Stimulated activated CD4-positive, alpha-beta T cell treated with anti-CD3 and anti-CD28 coated beads, Interleukin-2, amount 100 ng/mL, for 4 hours (primary cell): ENCODE data around the gene MINDY3.

Experiments
- DNase-seq: peaks from one replicate; pipeline ENCODE4 v3.0.0-alpha.2; 2020; ENCODE audit warnings: low read depth

The MINDY3 gene

DNA sequence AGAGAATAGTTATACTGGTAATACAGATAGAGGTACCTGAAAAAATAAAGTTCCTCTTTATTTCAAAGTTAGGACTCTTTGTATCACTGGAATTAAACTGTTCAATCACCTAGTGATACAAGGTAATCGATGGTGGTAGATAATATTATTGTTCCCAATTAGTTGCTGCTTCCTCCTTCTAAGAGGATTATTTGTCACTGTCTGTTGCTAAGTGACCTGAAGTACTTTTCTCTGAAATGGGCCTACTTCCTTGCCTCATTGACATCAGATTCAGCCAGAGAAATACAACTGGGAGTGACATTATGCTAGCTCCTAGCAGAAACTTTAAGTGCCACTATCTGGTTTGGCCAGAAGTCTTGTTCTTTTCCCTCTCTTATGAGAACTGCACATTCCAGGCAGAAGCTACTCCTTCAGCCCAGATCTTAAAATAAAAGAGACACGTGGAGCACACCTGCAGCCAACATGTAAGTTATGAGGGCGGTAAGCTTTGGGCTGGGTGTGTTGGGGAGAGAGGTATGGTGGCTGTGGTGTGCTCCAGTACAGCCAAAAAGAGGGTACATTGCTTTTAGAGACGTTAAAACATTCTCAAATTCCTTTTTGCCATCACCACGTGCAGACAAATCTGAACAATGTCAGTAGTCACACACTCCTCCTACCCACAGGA, 54.8 kb downstream of the MINDY3 start:
- DNase-seq: no peak

DNA sequence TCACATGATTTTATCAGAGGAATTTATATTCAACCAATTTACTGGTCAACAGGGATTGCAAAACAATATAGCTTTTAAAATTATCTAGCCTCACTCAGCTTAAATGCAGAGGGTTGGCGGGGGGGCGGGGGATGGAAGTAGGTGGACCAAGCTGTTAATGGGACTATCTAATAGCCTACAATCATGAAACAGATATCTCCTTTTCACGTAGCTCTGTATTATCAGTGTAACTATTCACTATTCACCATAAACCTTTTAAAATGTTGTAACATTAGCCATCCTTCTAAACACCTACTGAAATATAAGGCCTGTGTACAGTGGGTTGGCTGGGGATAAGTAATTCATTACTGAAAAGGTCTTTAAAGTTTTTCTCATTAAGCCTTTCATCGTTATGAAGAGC, 56.2 kb downstream of the MINDY3 start:
- no peak for DNase-seq

DNA sequence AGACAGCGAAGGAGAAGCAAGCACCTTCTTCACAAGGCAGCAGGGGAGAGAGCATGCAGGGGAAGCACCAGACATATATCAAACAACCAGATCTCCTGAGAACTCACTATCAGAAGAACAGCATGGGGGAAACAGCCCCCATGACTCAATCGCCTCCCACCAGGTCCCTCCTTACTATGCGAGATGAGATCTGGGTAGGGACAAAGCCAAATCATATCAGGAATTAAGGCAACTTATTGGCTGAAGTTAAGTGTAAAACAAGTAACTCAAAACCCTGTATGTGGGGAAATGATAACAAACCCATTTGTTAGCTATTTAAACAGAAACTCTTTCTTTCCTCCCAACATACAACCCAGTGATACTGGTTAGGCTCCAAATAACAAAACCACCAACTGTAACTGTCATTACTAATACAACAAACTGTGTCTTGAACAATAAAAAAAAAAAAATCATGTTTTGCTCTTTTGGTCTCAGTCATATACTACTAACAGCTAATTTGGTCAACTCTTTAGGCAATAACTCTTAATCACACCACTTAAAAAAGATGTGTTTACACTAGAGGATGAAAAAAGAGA, 57.8 kb downstream of the MINDY3 start:
- DNase-seq: no peak

DNA sequence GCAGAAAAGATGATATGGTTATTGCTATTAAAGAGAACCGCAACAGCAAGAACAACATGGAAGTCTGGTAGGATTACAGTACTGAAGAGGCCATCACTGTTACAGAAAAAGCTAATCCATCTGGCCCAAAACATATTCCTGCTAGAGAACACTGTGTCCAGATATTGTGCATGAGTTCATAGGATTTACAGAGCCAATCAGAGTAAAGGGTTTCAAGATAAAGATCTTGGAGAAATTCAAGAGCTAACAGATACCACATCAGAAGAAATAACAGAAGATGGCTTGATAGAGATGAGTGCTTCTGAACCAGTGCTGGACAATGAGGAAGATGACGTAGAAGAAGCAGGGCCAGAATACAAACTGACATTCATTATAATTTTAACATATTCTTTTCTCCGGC, 58.7 kb downstream of the MINDY3 start:
- DNase-seq: no peak

DNA sequence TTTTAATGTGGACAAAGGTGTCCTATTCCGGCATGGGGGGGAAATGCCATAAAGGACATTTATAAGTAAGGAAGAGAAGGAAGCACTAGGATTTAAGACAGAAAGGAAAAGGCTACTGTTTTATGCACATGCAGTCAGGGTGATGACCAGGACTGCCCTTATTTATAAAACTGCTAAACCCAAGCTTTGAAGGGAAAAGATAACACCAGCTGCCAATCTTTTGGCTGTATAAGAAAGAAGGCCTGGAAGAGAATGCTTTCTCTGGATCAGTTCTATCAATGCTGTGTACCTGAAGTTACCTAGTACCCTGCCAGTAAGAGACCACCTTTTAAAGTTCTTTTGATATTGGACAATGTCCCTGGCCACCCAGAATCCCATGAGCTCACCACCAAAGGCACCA, 59.2 kb downstream of the MINDY3 start:
- no peak for DNase-seq

DNA sequence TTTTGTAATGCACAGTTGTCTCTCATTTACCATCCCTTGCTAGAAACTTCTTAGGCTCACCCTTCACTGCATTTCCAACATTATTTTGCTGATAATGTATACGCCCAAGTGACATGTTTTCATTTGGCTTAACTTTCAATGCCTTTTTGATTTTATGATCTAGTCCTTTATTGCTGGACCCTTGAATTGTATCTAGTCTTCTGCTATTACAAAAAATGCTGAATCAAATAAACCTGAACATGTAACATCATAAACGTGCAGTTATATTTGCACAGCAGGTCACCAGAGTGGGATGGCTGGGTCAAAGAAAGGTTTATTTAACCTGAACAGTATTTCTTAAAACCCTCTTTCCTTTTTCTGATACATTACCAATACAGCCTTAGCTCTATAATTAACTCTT, 63.0 kb downstream of the MINDY3 start:
- no peak for DNase-seq

DNA sequence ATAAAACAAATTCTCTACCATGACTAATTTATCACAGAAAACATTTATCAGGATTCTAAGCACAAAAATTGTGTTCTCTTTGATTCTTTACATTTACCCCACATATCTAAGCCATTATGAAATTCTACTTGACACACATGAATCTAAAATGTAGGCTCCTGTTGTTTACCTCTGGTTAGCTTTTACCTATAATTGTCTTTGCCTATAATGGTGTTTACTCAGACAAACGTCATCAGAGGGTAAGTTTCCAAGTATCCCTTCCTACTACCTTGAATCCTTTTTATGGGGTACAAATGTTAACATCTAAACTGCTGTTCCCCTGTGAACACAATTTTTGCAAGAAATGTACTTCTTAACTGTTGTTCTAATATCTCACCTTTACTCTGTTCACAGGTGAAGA, 63.5 kb downstream of the MINDY3 start:
- no peak for DNase-seq

DNA sequence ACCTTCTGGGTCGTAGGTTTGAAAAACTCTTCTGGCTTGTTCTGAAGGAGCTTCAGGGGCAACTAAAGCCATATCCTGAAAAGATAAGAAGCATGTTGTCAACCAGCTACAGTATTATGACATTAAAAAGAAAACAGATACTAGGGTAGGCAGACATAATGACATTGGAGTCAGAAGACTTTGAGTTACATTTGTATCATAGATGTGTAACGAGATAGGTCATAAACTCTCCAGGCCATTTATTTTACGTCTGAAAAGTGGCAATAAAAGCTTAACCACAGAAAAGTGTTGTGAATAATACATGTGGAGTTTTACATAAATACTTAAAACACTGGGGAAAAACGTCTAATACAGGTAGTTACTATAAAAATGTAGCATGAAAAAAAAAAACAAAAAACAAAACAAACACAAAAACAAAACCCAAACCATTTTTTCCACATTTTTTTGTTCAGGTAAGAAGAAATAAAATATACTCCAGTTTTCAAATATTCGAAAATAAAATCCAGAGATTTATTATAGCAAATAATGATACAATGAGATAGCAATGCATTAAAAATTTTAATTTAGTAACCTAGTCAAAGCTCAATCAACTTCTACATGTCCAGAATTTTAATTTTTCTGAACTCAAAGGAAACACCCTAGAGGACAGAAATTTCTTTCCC, 64.1 kb downstream of the MINDY3 start:
- no peak for DNase-seq

DNA sequence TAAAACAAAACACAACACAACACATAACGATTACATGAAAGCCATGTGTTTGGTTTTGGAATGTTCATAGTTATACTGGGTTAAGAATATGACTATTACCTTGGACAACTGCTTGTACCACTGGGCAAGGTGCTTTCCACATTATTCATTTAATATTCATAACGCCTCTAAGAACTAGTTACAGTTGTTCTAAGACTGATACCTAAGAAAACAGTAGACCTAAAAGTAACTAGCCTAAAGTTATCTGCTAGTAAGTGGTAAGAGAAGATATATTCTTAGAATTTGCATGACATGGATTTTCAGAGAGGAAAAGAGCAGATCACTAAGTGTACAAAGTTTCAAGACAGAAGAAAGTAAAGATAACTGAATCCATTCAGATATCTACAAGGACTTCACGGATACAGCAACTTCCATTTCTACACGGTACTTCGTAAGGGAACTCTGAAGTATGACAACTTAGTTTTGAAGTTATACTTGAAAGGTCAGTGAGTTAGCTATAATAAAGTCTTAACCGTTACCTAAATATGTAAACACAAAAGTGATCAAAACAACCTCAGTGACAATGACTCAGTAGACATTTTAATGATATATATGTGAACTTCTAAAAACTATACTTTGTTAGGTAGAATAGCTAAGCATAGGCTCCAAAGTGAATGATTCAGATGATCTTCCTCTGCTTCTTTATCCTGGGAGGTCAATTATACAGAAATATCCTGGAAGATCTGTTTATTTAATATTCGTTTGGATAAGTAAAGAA, 65.1 kb downstream of the MINDY3 start:
- no peak for DNase-seq

DNA sequence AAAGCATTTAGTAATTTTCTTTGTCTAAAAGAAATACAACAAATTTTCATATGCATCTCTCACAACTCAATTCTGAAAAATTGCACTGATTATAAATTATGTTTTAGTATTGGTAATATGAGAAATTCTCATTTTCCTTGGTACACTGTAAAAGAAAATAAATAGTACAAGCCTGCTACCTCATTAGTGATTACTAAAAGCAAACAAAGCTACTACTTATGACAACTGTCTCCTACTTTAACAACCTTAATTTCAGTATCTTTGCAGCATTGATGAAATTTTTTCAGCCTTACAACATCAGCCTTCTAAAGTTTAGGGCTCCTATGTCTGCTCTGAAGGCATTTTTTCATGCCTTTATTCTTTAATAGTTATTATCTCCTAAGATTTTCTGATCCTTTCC, 65.7 kb downstream of the MINDY3 start:
- no peak for DNase-seq

DNA sequence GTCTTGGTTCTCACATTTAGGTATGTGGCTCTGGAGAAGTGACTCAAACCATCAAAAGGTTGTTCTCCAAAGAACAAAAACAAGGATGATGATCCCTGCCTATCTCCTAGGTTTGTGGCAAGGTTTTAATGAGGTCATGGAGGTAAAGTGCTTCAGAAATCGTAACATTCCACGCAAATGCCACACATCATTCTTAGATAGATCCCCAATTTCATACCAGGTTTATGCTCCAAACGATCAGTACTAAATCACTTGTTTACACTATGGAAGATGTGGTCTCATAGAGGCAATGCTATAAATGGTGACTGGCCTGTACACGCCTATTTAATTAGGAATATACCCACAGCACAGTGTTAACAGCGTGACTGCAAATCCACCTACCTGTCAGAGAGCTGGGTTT, 66.6 kb downstream of the MINDY3 start:
- DNase-seq: no peak

DNA sequence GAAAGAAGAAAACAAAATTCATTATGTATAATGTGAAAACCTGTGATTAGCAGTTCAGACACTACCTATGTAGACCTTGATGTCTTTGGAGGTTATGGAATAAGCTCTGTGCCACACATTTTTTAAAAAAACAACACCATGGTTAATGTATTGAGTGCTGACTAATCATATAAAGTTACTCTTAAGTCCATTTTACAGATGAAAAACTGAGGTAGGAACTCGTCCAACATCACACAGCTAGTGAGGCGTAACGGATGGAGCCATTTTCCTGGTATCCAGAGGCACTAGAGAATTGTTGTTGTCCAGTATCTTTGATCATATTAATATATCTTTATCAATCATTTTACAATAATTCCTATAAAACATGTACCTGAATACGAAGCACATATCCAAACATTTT, 67.5 kb downstream of the MINDY3 start:
- no peak for DNase-seq

DNA sequence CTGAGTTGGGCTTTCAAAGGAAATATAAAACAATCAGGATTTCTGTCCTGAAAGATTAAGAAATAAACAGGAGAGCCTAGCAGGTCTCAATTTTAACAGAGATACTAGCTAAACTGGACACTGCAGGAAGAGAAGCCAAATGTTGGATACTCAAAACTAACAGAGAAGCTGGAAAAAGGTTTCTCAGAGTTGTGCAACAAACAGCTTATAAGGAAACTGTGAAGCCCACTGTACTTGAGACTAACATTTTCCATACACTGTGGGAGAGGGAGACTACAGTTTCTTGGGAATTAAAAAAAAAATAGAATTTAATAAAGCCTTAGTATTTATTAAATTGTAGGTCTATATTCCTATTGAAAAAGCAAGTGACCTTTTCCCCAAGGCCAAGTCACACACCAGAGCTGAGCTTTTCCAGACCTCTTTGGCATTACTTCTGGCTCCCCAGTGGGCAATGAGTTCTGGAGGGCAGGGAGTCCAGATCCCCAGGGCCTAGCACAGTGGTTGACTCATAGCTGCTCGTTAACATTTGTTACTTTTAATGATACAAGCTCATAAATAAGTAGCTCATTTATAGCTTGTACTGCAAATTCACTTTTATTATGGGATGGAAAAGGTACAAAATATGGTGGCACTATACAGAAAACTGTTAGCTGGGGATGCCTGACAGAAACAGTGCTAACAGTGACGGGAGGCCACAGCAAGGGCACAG, 68.3 kb downstream of the MINDY3 start:
- no peak for DNase-seq

DNA sequence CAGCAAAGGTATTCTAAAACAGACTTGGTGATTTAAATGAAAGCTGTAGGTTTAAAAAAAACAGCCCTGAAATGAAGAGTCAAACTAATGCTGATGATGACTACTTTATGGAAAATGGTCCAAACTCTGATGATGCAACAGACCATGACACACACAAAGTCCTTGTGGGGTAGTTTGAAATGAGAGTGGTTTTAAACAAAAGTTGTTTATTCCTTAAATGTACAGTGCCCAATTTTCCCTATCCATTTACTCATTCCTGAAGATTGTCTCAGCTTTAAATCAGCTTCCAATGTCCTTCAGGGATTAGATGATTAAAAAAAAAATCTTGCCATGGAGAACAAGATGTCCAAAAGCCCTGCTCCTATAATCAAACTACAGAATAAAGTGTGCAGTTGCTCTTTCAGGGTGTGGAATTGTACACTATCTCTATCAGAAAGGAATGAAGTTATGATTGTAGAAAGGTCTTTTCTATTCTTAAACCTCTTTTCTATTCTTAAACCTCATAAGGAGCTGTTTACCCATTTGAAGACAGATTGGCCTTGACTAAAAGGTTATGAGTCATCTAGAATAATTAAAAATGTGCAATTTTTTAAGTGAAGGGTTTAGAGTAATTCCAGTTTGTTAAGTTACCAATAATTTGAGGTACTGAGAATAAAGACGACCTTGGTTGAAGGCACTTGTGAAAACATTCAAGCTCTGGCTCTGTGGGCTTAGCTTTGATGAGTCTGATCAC, 70.3 kb downstream of the MINDY3 start:
- no peak for DNase-seq

DNA sequence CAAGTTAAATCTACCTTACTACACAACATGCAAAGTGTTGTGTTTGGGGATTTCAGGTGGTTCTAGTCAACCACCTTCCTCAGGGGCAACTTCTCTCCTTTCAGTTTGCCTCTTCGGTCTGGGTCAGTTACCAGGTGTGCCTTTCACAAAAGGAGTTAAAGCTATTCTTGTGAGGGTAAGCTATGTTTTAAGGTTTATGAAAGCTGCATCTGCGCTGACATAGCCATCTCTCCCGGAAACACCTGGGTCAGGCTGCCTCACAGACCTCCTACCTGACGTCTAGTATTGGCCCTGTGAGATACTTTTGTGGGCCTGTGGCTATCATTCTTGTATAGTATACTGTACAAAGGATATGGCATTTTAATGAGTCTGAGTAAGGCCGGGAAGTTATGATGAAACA, 72.9 kb downstream of the MINDY3 start:
- no peak for DNase-seq

DNA sequence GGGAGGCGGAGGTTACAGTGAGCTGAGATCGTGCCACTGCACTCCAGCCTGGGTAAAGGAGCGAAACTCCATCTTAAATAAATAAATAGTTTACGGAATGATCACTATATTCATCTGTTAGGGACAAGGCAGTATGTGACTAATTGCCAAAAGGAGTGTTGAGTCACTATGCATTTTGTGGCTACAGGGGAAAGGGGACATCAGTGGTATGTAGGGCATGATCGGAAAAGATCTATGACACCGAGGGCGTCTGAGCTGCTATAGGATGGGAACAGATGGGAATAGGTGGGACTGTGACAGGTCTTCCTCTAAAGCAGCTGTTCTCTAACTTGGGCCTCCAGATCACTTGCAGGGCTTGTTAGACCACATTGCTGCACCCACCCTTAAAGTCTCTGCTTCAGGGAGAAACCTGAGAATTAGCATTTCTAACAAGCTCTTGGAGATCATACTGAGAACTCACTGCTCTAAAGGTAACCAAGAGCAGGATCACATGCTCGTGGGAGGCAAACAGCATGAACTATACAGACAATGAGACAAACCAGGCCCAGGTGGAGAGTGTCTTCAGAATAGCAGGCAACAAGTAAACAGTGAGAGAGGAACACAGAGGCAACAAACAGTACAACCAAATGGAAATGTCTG, 75.5 kb downstream of the MINDY3 start:
- DNase-seq: no peak

DNA sequence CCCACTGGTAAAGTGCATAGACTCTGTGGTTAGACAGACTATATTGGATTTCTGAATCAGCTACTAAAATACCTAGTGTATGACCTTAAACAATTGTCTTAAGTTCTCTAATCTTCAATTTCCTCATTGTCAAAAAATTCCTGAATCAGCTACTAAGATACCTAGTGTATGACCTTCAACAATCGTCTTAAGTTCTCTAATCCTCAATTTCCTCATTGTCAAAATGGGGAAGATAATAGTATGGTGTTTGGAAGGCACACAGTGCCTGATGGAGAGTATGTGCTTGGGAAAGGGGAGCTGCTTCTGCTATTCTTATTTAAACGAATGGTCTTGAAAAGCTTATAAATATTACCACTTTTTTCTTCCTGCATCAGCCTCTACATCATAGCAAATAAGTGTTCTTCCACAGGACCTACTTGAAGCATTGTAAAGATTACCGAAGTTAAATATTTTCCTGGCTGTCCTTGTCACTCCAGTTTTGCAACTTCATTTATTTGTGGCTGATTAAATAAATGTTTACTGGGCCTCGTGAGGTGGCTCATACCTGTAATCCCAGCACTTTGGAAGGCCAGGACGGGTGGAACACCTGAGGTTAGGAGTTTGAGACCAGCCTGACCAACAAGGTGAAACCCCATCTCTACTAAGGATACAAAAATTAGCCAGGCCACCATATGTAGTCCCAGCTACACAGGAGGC, 76.2 kb downstream of the MINDY3 start:
- no peak for DNase-seq

DNA sequence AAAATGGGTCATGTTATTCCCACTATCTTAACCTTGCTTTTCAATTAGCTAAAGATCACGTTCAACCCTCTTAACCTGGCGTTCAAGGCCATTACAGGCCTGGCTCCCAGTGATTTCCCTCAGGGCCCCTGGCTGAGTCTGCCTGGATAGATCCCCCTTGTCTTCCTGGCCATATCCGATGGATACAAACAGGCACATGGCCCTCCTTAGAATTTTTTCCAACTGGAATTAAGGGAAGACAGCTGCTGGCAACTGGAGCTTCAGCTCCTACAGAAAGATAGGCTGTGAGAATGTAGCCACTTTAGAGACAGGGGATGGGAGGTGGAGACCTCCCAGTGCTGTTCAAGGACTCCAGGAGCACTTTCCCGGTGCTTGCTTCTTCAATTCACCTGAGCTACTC, 77.5 kb downstream of the MINDY3 start:
- no peak for DNase-seq

DNA sequence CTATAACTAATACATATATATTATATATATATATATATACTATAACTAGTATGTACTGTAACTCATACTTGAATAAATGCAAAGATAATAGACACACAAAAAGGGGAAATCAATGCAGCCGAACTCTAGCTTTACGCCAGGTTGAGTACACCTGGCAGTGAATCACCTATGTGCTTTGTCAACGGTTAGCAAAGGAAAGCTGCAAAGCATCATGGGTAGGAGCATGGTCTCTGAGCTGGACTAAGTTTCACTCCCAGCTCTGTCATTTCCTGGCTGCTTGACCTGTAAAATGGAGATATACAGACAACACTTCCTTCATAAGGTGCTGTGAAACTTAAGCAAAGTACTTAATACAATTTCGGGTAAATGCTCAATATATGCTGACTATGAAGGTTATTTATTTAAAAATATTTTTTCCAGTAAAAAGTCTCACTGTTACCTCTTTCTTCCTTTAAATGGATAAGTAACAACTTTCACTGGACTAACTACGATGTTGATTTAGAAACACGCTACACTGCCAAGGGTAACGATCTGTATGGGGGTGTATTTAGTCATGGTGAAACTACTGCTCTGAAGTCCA, 78.8 kb downstream of the MINDY3 start:
- DNase-seq: no peak
